Natural killer cell (primary cell): ENCODE data around the gene MPST. TPM values are rescaled to one million over a fixed set of nuclear protein-coding genes. Genes with fewer than 3 reads are reported as not detected.
A peak's percentile ranks its signal among the peaks of the same experiment; 100 is the strongest.

Source experiments
- ATAC-seq, 3 donors: fragments of 150-1000 bp in 2 of 3; fragments of 200-7000 bp in 1 of 3; cut with Tn5 transposase; 1 replicate in 1 of 3; 2 replicates in 2 of 3; pipeline ENCODE4 v1.10.0; 2021; ENCODE audit warnings: mild to moderate bottlenecking in 2 of 3, moderate library complexity in 2 of 3
- DNase-seq, 2 donors: peaks; one replicate each; pipeline versions ENCODE4 v3.0.0 to v3.0.0-alpha.2; 2013 to 2021; ENCODE audit warnings: mixed read lengths in 1 of 2
- H3K27ac ChIP-seq: one replicate; pipeline ENCODE4 v1.5.1; 2013; ENCODE audit warnings: mild to moderate bottlenecking, low read length
- H3K27me3 ChIP-seq: one replicate; pipeline ENCODE4 v1.6.1; 2013; ENCODE audit warnings: low read length; ENCODE audit not compliant: control insufficient read depth, insufficient read depth
- H3K36me3 ChIP-seq: one replicate; pipeline ENCODE4 v1.6.1; 2013; ENCODE audit warnings: low read length; ENCODE audit not compliant: control insufficient read depth, insufficient read depth
- H3K4me1 ChIP-seq: one replicate; pipeline ENCODE4 v1.6.1; 2013; ENCODE audit warnings: low read length; ENCODE audit not compliant: control insufficient read depth, insufficient read depth
- H3K4me3 ChIP-seq: one replicate; pipeline ENCODE4 v1.5.1; 2013; ENCODE audit warnings: low read length
- H3K9me3 ChIP-seq: one replicate; pipeline ENCODE4 v1.6.1; 2013; ENCODE audit warnings: low read length; ENCODE audit not compliant: control insufficient read depth, insufficient read depth
- H3K27ac Mint-ChIP-seq, 2 donors: one replicate each; pipeline ENCODE4 v1.8.0; 2022; ENCODE audit warnings: mild to moderate bottlenecking in 2 of 2, mixed read lengths in 2 of 2, moderate library complexity in 1 of 2
- H3K27me3 Mint-ChIP-seq, 2 donors: one replicate each; pipeline ENCODE4 v1.8.0; 2022; ENCODE audit warnings: low read depth in 2 of 2, mixed read lengths in 2 of 2
- H3K36me3 Mint-ChIP-seq: one replicate; pipeline ENCODE4 v1.8.0; 2022; ENCODE audit warnings: mixed read lengths
- H3K4me1 Mint-ChIP-seq, 2 donors: one replicate each; pipeline ENCODE4 v1.8.0; 2022; ENCODE audit warnings: mixed read lengths in 2 of 2
- H3K4me3 Mint-ChIP-seq: one replicate; pipeline ENCODE4 v1.8.0; 2022; ENCODE audit warnings: mild to moderate bottlenecking, moderate library complexity, mixed read lengths
- H3K9me3 Mint-ChIP-seq, 2 donors: one replicate each; pipeline ENCODE4 v1.8.0; 2022; ENCODE audit warnings: mixed read lengths in 2 of 2
- WGBS: methylation state at CpG from one replicate; pipeline ENCODE4 v1.1.7; 2013; ENCODE audit warnings: missing lambda C conversion rate; ENCODE audit not compliant: insufficient coverage; 5-methylcytosine and 5-hydroxymethylcytosine counted together
- intact Hi-C: fragments of 100-400 bp; cut with micrococcal nuclease; formaldehyde crosslinking; loops from one replicate; pipeline ENCODE4 v1.14.2; 2022
- total RNA-seq, 4 donors: library from RNA; stranded (reverse); fragments of 120-200 nt in 1 of 4; gene quantifications; one replicate each; pipeline versions ENCODE4 v1.2.3 to v1.2.4, GENCODE V29; 2013 to 2022
- TF ChIP-seq, protein P1 (sequence below): fragments of 200-600 bp; IDR thresholded peaks from one replicate; pipeline ENCODE4 v1.8.0; 2022; ENCODE audit warnings: antibody characterized with exemption

Gene MPST
- total RNA-seq, 3 donors from 2014 or later (not counting 1 experiment from before 2014, with no cell fraction given): 21.4 to 23.9 (median 22.9) TPM

DNA sequence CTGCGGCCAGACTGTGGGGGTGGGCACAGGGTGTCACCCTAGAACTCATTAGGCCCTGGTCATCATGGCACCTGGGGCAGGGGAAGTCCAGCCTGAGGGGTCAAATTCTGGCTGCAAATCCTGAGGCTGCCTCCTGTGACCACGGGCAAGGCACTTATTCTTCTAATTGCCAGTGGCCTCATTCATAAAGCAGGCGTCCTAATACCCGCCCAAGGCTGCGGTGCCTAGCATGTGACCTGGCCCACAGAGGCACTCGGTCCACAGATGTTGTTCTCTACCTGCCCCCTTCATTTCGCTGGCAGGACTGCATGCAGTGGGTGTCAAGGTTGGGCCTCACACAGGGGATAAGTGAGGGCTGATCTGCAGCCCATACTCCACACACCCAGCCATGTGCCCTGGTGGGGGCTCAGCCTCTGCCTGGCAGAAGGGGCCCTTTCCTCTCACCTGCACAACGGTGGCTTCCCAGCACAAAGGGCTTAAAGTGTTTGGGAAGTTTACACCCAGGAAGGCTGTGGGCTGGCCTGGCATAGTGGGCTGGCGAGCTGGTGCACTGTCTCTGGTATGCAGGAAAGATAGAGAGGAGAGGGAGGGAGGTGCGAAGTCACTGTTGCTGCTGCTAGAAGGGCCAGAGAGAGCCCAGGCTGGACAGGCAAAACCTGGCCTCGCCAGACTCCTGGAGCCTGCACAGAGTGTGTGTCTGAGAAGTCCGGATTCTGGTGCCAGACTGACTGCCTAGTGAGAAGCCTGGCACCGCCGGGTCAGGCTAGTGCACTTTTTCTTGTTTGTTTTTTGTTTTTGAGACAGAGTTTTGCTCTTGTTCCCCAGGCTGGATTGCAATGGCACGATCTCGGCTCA lies 3.2 kb downstream of the MPST start:
- Mint-ChIP-seq H3K4me3 (no peak overlapping the region), H3K27me3 (no peaks in the 10 kb centered on the region), H3K36me3 (no peaks in the 10 kb centered on the region), H3K27ac (no peak overlapping the region), H3K4me1 (peaks cover 12 to 34% of the 10 kb centered on the region in 2 donors), H3K9me3 (no peaks in the 10 kb centered on the region)
- no peak overlapping the region for H3K4me3 ChIP-seq
- 86% methylated on average over 16 of the region's 16 CpGs for WGBS
- no peak overlapping the region for H3K27ac ChIP-seq
- TF ChIP-seq, protein P1, sequence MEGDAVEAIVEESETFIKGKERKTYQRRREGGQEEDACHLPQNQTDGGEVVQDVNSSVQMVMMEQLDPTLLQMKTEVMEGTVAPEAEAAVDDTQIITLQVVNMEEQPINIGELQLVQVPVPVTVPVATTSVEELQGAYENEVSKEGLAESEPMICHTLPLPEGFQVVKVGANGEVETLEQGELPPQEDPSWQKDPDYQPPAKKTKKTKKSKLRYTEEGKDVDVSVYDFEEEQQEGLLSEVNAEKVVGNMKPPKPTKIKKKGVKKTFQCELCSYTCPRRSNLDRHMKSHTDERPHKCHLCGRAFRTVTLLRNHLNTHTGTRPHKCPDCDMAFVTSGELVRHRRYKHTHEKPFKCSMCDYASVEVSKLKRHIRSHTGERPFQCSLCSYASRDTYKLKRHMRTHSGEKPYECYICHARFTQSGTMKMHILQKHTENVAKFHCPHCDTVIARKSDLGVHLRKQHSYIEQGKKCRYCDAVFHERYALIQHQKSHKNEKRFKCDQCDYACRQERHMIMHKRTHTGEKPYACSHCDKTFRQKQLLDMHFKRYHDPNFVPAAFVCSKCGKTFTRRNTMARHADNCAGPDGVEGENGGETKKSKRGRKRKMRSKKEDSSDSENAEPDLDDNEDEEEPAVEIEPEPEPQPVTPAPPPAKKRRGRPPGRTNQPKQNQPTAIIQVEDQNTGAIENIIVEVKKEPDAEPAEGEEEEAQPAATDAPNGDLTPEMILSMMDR: no peak
- peaks cover 33% of the 10 kb centered on the region for H3K4me1 ChIP-seq
- H3K9me3 ChIP-seq: no peaks in the 10 kb centered on the region
- no peaks in the 10 kb centered on the region for H3K27me3 ChIP-seq
- DNase-seq (no peak), ATAC-seq (no peak)
- peaks cover 12% of the 10 kb centered on the region for H3K36me3 ChIP-seq
- intact Hi-C loops: no loop called here

DNA sequence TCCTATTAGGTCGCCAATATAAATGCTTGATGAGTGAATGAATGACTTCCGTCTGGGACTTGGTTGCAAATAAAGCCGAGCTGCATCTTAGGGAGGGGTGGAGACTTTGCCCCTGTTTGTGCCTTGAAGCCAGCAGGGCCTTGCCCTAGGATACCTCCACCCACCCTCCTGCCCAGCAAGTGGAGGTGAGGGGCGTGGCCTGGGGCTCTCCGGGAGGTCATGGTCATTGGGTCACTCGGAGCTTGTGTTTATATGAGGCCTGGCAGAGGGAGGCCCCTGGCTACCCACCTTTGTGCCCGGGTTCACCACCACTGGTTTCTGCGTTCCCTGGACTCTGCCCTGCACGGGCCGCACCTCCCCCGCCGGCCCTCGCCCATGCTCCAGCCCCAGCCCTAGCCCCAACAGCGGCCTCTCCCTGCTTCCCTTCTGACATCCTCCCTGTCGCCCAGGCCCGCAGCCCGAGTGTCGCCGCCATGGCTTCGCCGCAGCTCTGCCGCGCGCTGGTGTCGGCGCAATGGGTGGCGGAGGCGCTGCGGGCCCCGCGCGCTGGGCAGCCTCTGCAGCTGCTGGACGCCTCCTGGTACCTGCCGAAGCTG lies 4.3 kb downstream of the MPST start:
- WGBS: 97% methylated on average over 34 of the region's 34 CpGs
- Mint-ChIP-seq H3K27ac (no peak overlapping the region), H3K4me1 (peaks cover 12 to 29% of the 10 kb centered on the region in 2 donors), H3K36me3 (no peaks in the 10 kb centered on the region), H3K27me3 (no peaks in the 10 kb centered on the region), H3K4me3 (no peak overlapping the region), H3K9me3 (no peaks in the 10 kb centered on the region)
- ATAC-seq (no peak), DNase-seq (no peak)
- Histone ChIP-seq H3K27ac (no peak overlapping the region), H3K27me3 (no peaks in the 10 kb centered on the region), H3K9me3 (no peaks in the 10 kb centered on the region), H3K4me1 (peaks cover 27% of the 10 kb centered on the region), H3K4me3 (no peak overlapping the region), H3K36me3 (peaks cover 16% of the 10 kb centered on the region)
- TF ChIP-seq, protein P1: no peak
- intact Hi-C loops: no loop called here

DNA sequence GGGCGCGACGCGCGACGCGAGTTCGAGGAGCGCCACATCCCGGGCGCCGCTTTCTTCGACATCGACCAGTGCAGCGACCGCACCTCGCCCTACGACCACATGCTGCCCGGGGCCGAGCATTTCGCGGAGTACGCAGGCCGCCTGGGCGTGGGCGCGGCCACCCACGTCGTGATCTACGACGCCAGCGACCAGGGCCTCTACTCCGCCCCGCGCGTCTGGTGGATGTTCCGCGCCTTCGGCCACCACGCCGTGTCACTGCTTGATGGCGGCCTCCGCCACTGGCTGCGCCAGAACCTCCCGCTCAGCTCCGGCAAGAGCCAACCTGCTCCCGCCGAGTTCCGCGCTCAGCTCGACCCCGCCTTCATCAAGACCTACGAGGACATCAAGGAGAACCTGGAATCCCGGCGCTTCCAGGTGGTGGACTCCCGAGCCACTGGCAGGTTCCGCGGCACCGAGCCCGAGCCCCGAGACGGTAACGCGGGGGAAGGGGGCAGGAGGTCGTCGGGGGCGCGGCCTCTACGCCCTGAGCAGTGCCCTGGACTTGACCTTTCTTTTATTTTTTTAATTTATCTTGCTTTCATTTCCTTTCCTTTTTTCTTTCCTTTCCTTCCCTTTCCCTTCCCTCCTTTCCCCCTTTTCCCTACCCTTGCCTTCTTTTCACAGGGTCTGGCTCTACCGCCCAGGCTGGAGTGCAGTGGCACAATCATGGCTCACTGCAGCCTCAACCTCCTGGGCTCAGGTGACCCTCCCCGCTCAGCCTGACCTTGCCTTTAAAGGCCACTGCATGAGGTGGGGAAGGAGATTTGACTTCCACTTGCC lies 5.0 kb downstream of the MPST start:
- 97% methylated on average over 71 of the region's 71 CpGs for WGBS
- intact Hi-C loops: no loop called here
- TF ChIP-seq, protein P1: no peak

More for the DNA sequence above, 5.0 kb downstream of the MPST start:
- Mint-ChIP-seq H3K4me3 (no peak overlapping the region), H3K27me3 (no peaks in the 10 kb centered on the region), H3K36me3 (no peaks in the 10 kb centered on the region), H3K9me3 (no peaks in the 10 kb centered on the region), H3K27ac (peak overlapping the region in 1 of 2 donors; percentile 40), H3K4me1 (peaks cover 12 to 29% of the 10 kb centered on the region in 2 donors)
- Histone ChIP-seq H3K36me3 (peaks cover 20% of the 10 kb centered on the region), H3K4me1 (peaks cover 25% of the 10 kb centered on the region), H3K27me3 (no peaks in the 10 kb centered on the region), H3K9me3 (no peaks in the 10 kb centered on the region), H3K27ac (no peak overlapping the region), H3K4me3 (no peak overlapping the region)
- ATAC-seq (no peak), DNase-seq (no peak)
